Activated T-helper 1 cell treated with anti-CD3 and anti-CD28 coated beads, Interleukin-2, amount 50 U/mL, for 16 hours (primary cell): ENCODE data around the gene MAB21L2.
"Not testable (repeated sequence)": the region's sequence is repeated elsewhere in the genome, so short reads cannot be mapped to it uniquely, and the experiment has no call there.

Experiments
- DNase-seq, 2 donors: peaks; one replicate each; pipeline ENCODE4 v3.0.0-alpha.2; 2020; ENCODE audit warnings: low read depth in 1 of 2, low spot score in 1 of 2

The MAB21L2 gene

GRCh38 chr4:150582146-150582872 lies at the start of gene MAB21L2:
TSS of gene MAB21L2 (plus strand) at chr4:150582151. CDS start at chr4:150583030, 879 bp downstream.
- no peak for DNase-seq

GRCh38 chr4:150533673-150534072 lies 48.3 kb upstream of the MAB21L2 start:
- DNase-seq: no peak

GRCh38 chr4:150534818-150535217 lies 47.1 kb upstream of the MAB21L2 start:
- DNase-seq: no peak

- DNase-seq: not testable (repeated sequence)
These were observed 44.0 kb upstream of the MAB21L2 start for GRCh38 chr4:150537911-150538310.

GRCh38 chr4:150540536-150540935 lies 41.4 kb upstream of the MAB21L2 start:
- DNase-seq: no peak

GRCh38 chr4:150540959-150541360 lies 41.0 kb upstream of the MAB21L2 start:
- no peak for DNase-seq

- no peak for DNase-seq
These were observed 40.3 kb upstream of the MAB21L2 start for GRCh38 chr4:150541681-150542080.

GRCh38 chr4:150543042-150543441 lies 38.9 kb upstream of the MAB21L2 start:
- DNase-seq: no peak

GRCh38 chr4:150546286-150546685 lies 35.7 kb upstream of the MAB21L2 start:
- no peak for DNase-seq

GRCh38 chr4:150547154-150547838 lies 34.7 kb upstream of the MAB21L2 start:
- no peak for DNase-seq

GRCh38 chr4:150557811-150558210 lies 24.1 kb upstream of the MAB21L2 start:
- not testable (repeated sequence) for DNase-seq

GRCh38 chr4:150561143-150561737 lies 20.7 kb upstream of the MAB21L2 start:
- DNase-seq: no peak

- DNase-seq: no peak
These were observed 19.7 kb upstream of the MAB21L2 start for GRCh38 chr4:150562250-150562649.

GRCh38 chr4:150562751-150563150 lies 19.2 kb upstream of the MAB21L2 start:
- DNase-seq: no peak

GRCh38 chr4:150564967-150565366 lies 17.0 kb upstream of the MAB21L2 start:
- not testable (repeated sequence) for DNase-seq

GRCh38 chr4:150567070-150567469 lies 14.9 kb upstream of the MAB21L2 start:
- DNase-seq: no peak

- no peak for DNase-seq
These were observed 12.5 kb upstream of the MAB21L2 start for GRCh38 chr4:150569384-150569987.

- no peak for DNase-seq
These were observed 11.9 kb upstream of the MAB21L2 start for GRCh38 chr4:150569998-150570535.

- DNase-seq: no peak
These were observed 11.1 kb upstream of the MAB21L2 start for GRCh38 chr4:150570862-150571261.

- DNase-seq: no peak
These were observed 9.0 kb upstream of the MAB21L2 start for GRCh38 chr4:150572704-150573504.

- DNase-seq: no peak
These were observed 8.4 kb upstream of the MAB21L2 start for GRCh38 chr4:150573534-150573933.
